ENCODE measurements around the gene ZCCHC7. TPM values are rescaled to one million over a fixed set of nuclear protein-coding genes. Genes with fewer than 3 reads are reported as not detected.

The ZCCHC7 gene
- total and polyA plus RNA-seq, 2 donors (not counting 3 experiments of a cell fraction or from before 2014, with no cell fraction given), result 7.4 to 14.8 TPM

DNA sequence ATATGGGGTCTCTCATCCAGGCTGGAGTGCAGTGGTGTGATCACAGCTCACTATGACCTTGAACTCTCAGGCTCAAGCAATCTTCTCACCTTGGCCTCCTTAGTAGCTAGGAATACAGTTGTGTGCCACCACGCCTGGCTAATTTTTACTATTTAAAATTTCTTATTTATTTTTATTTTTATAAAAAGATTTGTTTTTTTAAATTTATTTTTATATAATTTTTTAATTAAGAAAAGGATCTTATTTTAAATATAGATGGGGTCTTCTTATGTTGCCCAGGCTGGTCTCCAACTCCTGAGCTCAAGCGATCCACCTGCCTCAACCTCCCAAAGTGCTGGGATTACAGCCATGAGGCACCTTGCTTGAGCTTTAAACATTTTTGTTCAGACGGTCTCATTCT, 2.4 kb upstream of the ZCCHC7 start:
- Histone ChIP-seq H3K4me3 (replicated peaks in 1 of 3; ENCODE audit: insufficient read depth in 1 of 3, low read depth in 1 of 3, low read length in 3 of 3) (no peak overlapping the region), H2AFZ (ENCODE audit: low read depth, low read length) (no peak overlapping the region), H4K20me1 (replicated peaks; ENCODE audit: control insufficient read depth, extremely low read depth, insufficient read depth, low read length) (no peaks in the 10 kb centered on the region), H3K36me3 (ENCODE audit: control insufficient read depth in 2 of 2, extremely low read depth in 1 of 2, insufficient read depth in 2 of 2, low read length in 2 of 2) (no peaks in the 10 kb centered on the region), H3K27me3 (ENCODE audit: control insufficient read depth in 2 of 2, insufficient read depth in 2 of 2, low read length in 2 of 2) (peaks cover 0 to 2% of the 10 kb centered on the region in 2 experiments), H3K27ac (ENCODE audit: insufficient read depth, low read depth, low read length) (no peak overlapping the region), H3K79me2 (ENCODE audit: control insufficient read depth, insufficient read depth, low read length) (peaks cover 14% of the 10 kb centered on the region), H3K4me1 (ENCODE audit: control insufficient read depth, extremely low read depth, insufficient read depth, low read length) (peaks cover 9% of the 10 kb centered on the region), H3K9ac (replicated peaks; ENCODE audit: extremely low read depth, insufficient read depth, low read length) (no peak overlapping the region), H3K9me3 (replicated peaks; ENCODE audit: control insufficient read depth, insufficient read depth, low read length) (no peaks in the 10 kb centered on the region), H3K9me1 (replicated peaks; ENCODE audit: control insufficient read depth, extremely low read depth, insufficient read depth, low read length) (peaks cover 2% of the 10 kb centered on the region), H3K4me2 (ENCODE audit: insufficient read depth, low read length) (no peak overlapping the region)
- BruUV-seq (replicated peaks), result no TSS peak
- POLR2A ChIA-PET, result no interaction called here
- TF ChIP-seq, protein P1, sequence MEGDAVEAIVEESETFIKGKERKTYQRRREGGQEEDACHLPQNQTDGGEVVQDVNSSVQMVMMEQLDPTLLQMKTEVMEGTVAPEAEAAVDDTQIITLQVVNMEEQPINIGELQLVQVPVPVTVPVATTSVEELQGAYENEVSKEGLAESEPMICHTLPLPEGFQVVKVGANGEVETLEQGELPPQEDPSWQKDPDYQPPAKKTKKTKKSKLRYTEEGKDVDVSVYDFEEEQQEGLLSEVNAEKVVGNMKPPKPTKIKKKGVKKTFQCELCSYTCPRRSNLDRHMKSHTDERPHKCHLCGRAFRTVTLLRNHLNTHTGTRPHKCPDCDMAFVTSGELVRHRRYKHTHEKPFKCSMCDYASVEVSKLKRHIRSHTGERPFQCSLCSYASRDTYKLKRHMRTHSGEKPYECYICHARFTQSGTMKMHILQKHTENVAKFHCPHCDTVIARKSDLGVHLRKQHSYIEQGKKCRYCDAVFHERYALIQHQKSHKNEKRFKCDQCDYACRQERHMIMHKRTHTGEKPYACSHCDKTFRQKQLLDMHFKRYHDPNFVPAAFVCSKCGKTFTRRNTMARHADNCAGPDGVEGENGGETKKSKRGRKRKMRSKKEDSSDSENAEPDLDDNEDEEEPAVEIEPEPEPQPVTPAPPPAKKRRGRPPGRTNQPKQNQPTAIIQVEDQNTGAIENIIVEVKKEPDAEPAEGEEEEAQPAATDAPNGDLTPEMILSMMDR (IDR thresholded peaks at IDR 0.05; ENCODE audit: extremely low read depth in 1 of 2, insufficient read depth in 1 of 2, low read depth in 1 of 2, low read length in 2 of 2), result no peak
- TF ChIP-seq MYC (IDR thresholded peaks at IDR 0.05; ENCODE audit: low read depth, low read length), result no peak
- CTCF ChIA-PET, result interaction anchor here (1.0 kb wide), 1 partner anchor 14 kb away, joined by 3 read pairs; no protein-coding TSS in a partner anchor
- FAIRE-seq (no peak), DNase-seq (ENCODE audit: low read depth, low spot score) (no peak)
- intact Hi-C loops (cut with micrococcal nuclease) (no loop called here), dilution Hi-C loops (cut with MboI; ENCODE audit: extremely low pct_ligation_motif_present, low sequenced_read_pairs) (no loop called here)

DNA sequence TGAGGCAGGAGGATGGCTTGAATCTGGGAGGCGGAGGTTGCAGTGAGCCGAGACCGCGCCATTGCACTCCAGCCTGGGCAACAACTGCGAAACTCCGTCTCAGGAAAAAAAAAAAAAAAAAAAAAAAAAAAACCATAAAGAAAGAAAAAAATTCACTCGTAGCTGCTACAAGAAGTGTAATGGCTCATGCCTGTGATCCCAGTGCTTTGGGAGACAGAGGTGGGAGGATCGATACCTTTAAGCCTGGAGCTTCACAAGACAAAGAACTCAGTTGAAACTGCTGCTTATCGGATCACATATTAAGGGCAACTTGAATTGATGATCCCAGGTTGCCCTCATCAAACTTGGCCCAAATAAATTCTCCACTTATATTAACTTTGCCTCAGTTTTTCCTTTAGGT, 1.0 kb upstream of the ZCCHC7 start:
- peaks cover 2% of the 10 kb centered on the region for H3K9me1 ChIP-seq (replicated peaks; ENCODE audit: control insufficient read depth, extremely low read depth, insufficient read depth, low read length)
- H3K4me1 ChIP-seq (ENCODE audit: control insufficient read depth, extremely low read depth, insufficient read depth, low read length), result peaks cover 9% of the 10 kb centered on the region
- H3K27me3 ChIP-seq (ENCODE audit: control insufficient read depth in 2 of 2, insufficient read depth in 2 of 2, low read length in 2 of 2), result no peaks in the 10 kb centered on the region
- no TSS peak for BruUV-seq (replicated peaks)
- no peak overlapping the region for H3K27ac ChIP-seq (ENCODE audit: insufficient read depth, low read depth, low read length)
- FAIRE-seq, result no peak
- H2AFZ ChIP-seq (ENCODE audit: low read depth, low read length), result peak overlapping the region; percentile 89
- POLR2A ChIA-PET, result interaction anchor here (1.4 kb wide), 1 partner anchor 40 kb away, joined by 6 read pairs; no protein-coding TSS in a partner anchor
- dilution Hi-C loops (cut with MboI; ENCODE audit: extremely low pct_ligation_motif_present, low sequenced_read_pairs), result no loop called here
- peaks cover 26% of the 10 kb centered on the region for H3K79me2 ChIP-seq (ENCODE audit: control insufficient read depth, insufficient read depth, low read length)
- H3K9me3 ChIP-seq (replicated peaks; ENCODE audit: control insufficient read depth, insufficient read depth, low read length), result no peaks in the 10 kb centered on the region
- H3K4me2 ChIP-seq (ENCODE audit: insufficient read depth, low read length), result no peak overlapping the region
- H3K36me3 ChIP-seq (ENCODE audit: control insufficient read depth in 2 of 2, extremely low read depth in 1 of 2, insufficient read depth in 2 of 2, low read length in 2 of 2), result no peaks in the 10 kb centered on the region
- CTCF ChIA-PET, result interaction anchor here (2.3 to 3.0 kb wide), 2 partner anchors 39 to 123 kb away, joined by 12 to 20 read pairs; no protein-coding TSS in a partner anchor
- no peak overlapping the region for H3K9ac ChIP-seq (replicated peaks; ENCODE audit: extremely low read depth, insufficient read depth, low read length)
- H3K4me3 ChIP-seq (replicated peaks in 1 of 3; ENCODE audit: insufficient read depth in 1 of 3, low read depth in 1 of 3, low read length in 3 of 3), result no peak overlapping the region
- no peak for DNase-seq (ENCODE audit: low read depth, low spot score)
- TF ChIP-seq POLR2A (IDR thresholded peaks at IDR 0.05; ENCODE audit: low read depth, low read length) (no peak), MYC (IDR thresholded peaks at IDR 0.05; ENCODE audit: low read depth, low read length) (no peak), GATA2 (IDR thresholded peaks at IDR 0.05; ENCODE audit: insufficient read depth, insufficient read length, low read depth, low read length) (no peak), JUN (IDR thresholded peaks at IDR 0.05; ENCODE audit: borderline replicate concordance, insufficient read depth, insufficient read length, low read depth) (no peak), EZH2 (IDR thresholded peaks at IDR 0.05; ENCODE audit: borderline replicate concordance, low read depth, low read length, severe bottlenecking) (no peak), POLR2AphosphoS5 (IDR thresholded peaks at IDR 0.05; ENCODE audit: insufficient read depth, low read depth, low read length) (no peak), FOS (IDR thresholded peaks at IDR 0.05; ENCODE audit: borderline replicate concordance, insufficient read depth, low read length) (no peak)
- TF ChIP-seq, protein P2, sequence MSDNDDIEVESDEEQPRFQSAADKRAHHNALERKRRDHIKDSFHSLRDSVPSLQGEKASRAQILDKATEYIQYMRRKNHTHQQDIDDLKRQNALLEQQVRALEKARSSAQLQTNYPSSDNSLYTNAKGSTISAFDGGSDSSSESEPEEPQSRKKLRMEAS (IDR thresholded peaks at IDR 0.05; ENCODE audit: insufficient read depth, insufficient read length), result no peak
- TF ChIP-seq, protein P1 (IDR thresholded peaks at IDR 0.05; ENCODE audit: extremely low read depth in 1 of 2, insufficient read depth in 1 of 2, low read depth in 1 of 2, low read length in 2 of 2), result no peak
- no peaks in the 10 kb centered on the region for H4K20me1 ChIP-seq (replicated peaks; ENCODE audit: control insufficient read depth, extremely low read depth, insufficient read depth, low read length)
- intact Hi-C loops (cut with micrococcal nuclease), result no loop called here
